GM23248 (cell line): ENCODE data around the gene RIBC2. TPM values are rescaled to one million over a fixed set of nuclear protein-coding genes. Genes with fewer than 3 reads are reported as not detected.

Source experiments
- DNase-seq: peaks from one replicate; pipeline ENCODE4 v3.0.0-alpha.2; 2015
- H2AFZ ChIP-seq: fragments of 200-600 bp; sonication (generic); 2 replicates; pipeline ENCODE4 v1.6.1; 2016; ENCODE audit warnings: antibody characterized with exemption
- H3F3A ChIP-seq: fragments of 200-600 bp; sonication (generic); 2 replicates; pipeline ENCODE4 v1.6.1; 2016; ENCODE audit warnings: mild to moderate bottlenecking, antibody characterized with exemption, mixed run types; ENCODE audit not compliant: insufficient read depth
- H3K27ac ChIP-seq: fragments of 200-600 bp; sonication (generic); 2 replicates; pipeline ENCODE4 v1.5.1; 2016; ENCODE audit warnings: mild to moderate bottlenecking
- H3K27me3 ChIP-seq: fragments of 200-600 bp; sonication (generic); replicated peaks from 2 replicates; pipeline ENCODE4 v1.6.1; 2016; ENCODE audit warnings: mild to moderate bottlenecking; ENCODE audit not compliant: insufficient read depth
- H3K36me3 ChIP-seq: fragments of 200-600 bp; sonication (generic); 2 replicates; pipeline ENCODE4 v1.6.1; 2016; ENCODE audit warnings: low read depth, mild to moderate bottlenecking
- H3K4me1 ChIP-seq: fragments of 200-600 bp; sonication (generic); 2 replicates; pipeline ENCODE4 v1.6.1; 2016; ENCODE audit warnings: mild to moderate bottlenecking; ENCODE audit not compliant: insufficient read depth
- H3K4me2 ChIP-seq: fragments of 200-600 bp; sonication (generic); one replicate; pipeline ENCODE4 v1.6.1; 2016; ENCODE audit warnings: mild to moderate bottlenecking; ENCODE audit not compliant: unreplicated experiment
- H3K4me3 ChIP-seq: fragments of 200-600 bp; sonication (generic); 2 replicates; pipeline ENCODE4 v1.5.1; 2016; ENCODE audit warnings: mild to moderate bottlenecking
- H3K79me2 ChIP-seq: fragments of 200-600 bp; sonication (generic); 2 replicates; pipeline ENCODE4 v1.6.1; 2016; ENCODE audit warnings: mild to moderate bottlenecking; ENCODE audit not compliant: insufficient read depth
- H3K9ac ChIP-seq: fragments of 200-600 bp; sonication (generic); 2 replicates; pipeline ENCODE4 v1.6.1; 2016; ENCODE audit warnings: mild to moderate bottlenecking
- H3K9me2 ChIP-seq: fragments of 200-600 bp; sonication (generic); 2 replicates; pipeline ENCODE4 v1.6.1; 2016; ENCODE audit warnings: mixed run types, mild to moderate bottlenecking, moderate library complexity; ENCODE audit not compliant: insufficient read depth
- H3K9me3 ChIP-seq: fragments of 200-600 bp; sonication (generic); one replicate; pipeline ENCODE4 v1.6.1; 2017; ENCODE audit warnings: low read depth
- H4K20me1 ChIP-seq: fragments of 200-600 bp; sonication (generic); 2 replicates; pipeline ENCODE4 v1.6.0; 2016; ENCODE audit not compliant: insufficient read depth
- EZH2 ChIP-seq: fragments of 200-600 bp; sonication (generic); IDR thresholded peaks from 2 replicates; pipeline ENCODE4 v1.6.1; 2018; ENCODE audit warnings: antibody characterized with exemption, mild to moderate bottlenecking; ENCODE audit not compliant: insufficient read depth, poor library complexity, severe bottlenecking
- EZH2phosphoT487 ChIP-seq: fragments of 200-600 bp; sonication (generic); IDR thresholded peaks from 2 replicates; pipeline ENCODE4 v1.6.1; 2018; ENCODE audit warnings: antibody characterized with exemption, moderate library complexity, mild to moderate bottlenecking, low read depth; ENCODE audit not compliant: insufficient read depth
- WGBS, 2 experiments: methylation state at CpG; one replicate each; pipeline ENCODE4 v1.1.6; 2015 to 2017; ENCODE audit warnings: low lambda C conversion rate in 2 of 2, low coverage in 1 of 2; ENCODE audit errors: missing lambda C conversion rate in 2 of 2; 5-methylcytosine and 5-hydroxymethylcytosine counted together
- in situ Hi-C: fragments of 300-500 bp; cut with MboI; formaldehyde crosslinking; loops from 2 replicates; pipeline ENCODE4 v1.15.0; 2020
- polyA plus RNA-seq: library from polyadenylated mRNA; unstranded; fragments of >200 nt; fragmentation: Nextera tagmentation; extraction: Ambion mirVana; gene quantifications from 2 replicates; pipeline ENCODE4 v1.2.1, GENCODE V29; 2016
- total RNA-seq: library from RNA; depleted of rRNA; stranded (reverse); fragments of >200 nt; shearing (Covaris generic); gene quantifications from 2 replicates; pipeline ENCODE4 v1.2.3, GENCODE V29; 2014

Gene RIBC2
- total and polyA plus RNA-seq, 2 experiments from 2014 or later: 0.32 to 1.3 TPM

DNA sequence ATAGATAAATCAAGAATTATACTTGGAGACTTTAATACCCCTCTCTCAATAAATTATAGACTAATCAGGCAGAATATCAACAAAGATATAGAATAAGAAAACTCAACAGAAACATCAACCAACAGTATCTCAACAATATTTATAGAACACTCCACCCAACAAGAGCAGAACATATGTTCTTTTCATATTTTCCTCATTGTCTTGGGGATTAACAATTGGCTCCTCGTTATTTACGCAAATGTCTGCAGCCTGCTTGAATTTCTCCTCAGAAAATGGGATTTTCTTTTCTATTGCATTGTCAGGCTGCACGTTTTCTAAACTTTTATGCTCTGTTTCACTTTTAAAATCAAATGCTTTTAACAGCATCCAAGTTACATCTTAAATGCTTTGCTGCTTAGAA is 52.1 kb downstream of the RIBC2 start:
- Histone ChIP-seq H3K36me3 (no peaks in the 10 kb centered on the region), H3F3A (peaks cover 20% of the 10 kb centered on the region), H3K79me2 (no peaks in the 10 kb centered on the region), H3K9me3 (no peaks in the 10 kb centered on the region), H3K9ac (no peak overlapping the region), H3K4me1 (peaks cover 19% of the 10 kb centered on the region), H4K20me1 (no peaks in the 10 kb centered on the region), H3K4me2 (no peak overlapping the region), H2AFZ (no peak overlapping the region), H3K27me3 (no peaks in the 10 kb centered on the region), H3K9me2 (no peaks in the 10 kb centered on the region), H3K4me3 (no peak overlapping the region), H3K27ac (no peak overlapping the region)
- no peak for DNase-seq
- no peak for TF ChIP-seq EZH2phosphoT487
- no peak for TF ChIP-seq EZH2
- 44 to 49% methylated on average over 3 of the region's 3 CpGs for WGBS, 2 experiments
- in situ Hi-C loops: no loop called here

DNA sequence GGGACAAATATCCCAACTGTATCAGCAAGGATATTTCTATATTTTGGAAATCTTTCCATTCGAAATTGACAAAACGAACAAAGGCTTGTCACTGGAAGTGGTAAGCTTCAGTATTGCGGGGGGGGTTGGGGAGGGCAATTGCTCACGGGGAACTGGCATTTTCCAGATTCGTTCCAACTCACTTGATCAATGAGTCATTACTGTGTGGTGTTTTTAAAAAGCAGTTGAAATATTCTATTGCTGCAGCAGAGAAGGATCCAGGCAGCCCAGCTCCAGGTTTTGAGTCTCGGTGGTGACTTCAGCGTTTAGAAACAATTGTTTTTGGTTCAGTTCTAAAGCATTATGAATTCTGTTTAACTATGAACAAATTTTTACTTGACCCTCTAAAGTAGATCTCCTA is 55.4 kb downstream of the RIBC2 start:
- H3K27me3 ChIP-seq: no peaks in the 10 kb centered on the region
- peak overlapping the region; percentile 79 for H2AFZ ChIP-seq
- no peaks in the 10 kb centered on the region for H3K79me2 ChIP-seq
- peaks cover 22% of the 10 kb centered on the region for H3K4me1 ChIP-seq
- H3F3A ChIP-seq: peaks cover 29% of the 10 kb centered on the region
- H4K20me1 ChIP-seq: no peaks in the 10 kb centered on the region
- in situ Hi-C loops: no loop called here
- H3K9me2 ChIP-seq: no peaks in the 10 kb centered on the region
- H3K4me3 ChIP-seq: peak overlapping the region; percentile 56
- H3K27ac ChIP-seq: peak overlapping the region; percentile 80
- no peaks in the 10 kb centered on the region for H3K9me3 ChIP-seq
- H3K36me3 ChIP-seq: no peaks in the 10 kb centered on the region
- WGBS, 2 experiments: 3 to 8% methylated on average over 6 to 7 of the region's 7 CpGs
- TF ChIP-seq EZH2 (no peak), EZH2phosphoT487 (no peak)
- peak overlapping the region; percentile 66 for H3K9ac ChIP-seq
- DNase-seq: peak; percentile 89
- peak overlapping the region; percentile 91 for H3K4me2 ChIP-seq

- H2AFZ ChIP-seq: peak overlapping the region; percentile 79
Observed at GRCh38 chr22:45469281-45470073, 56.0 kb downstream of the RIBC2 start.

GRCh38 chr22:45470871-45471270 is 57.4 kb downstream of the RIBC2 start:
- WGBS, 2 experiments: 86 to 88% methylated on average over 11 of the region's 11 CpGs
- H3K4me1 ChIP-seq: peaks cover 22% of the 10 kb centered on the region

More at GRCh38 chr22:45469281-45470073, 56.0 kb downstream of the RIBC2 start:
- no peaks in the 10 kb centered on the region for H4K20me1 ChIP-seq
- peak; percentile 49 for DNase-seq
- in situ Hi-C loops: no loop called here
- no peaks in the 10 kb centered on the region for H3K27me3 ChIP-seq
- peak overlapping the region; percentile 66 for H3K9ac ChIP-seq
- H3K4me2 ChIP-seq: peak overlapping the region; percentile 91
- H3K9me2 ChIP-seq: no peaks in the 10 kb centered on the region
- H3K4me3 ChIP-seq: peak overlapping the region; percentile 56
- no peaks in the 10 kb centered on the region for H3K9me3 ChIP-seq
- WGBS, 2 experiments: 2 to 3% methylated on average over 8 of the region's 8 CpGs
- H3F3A ChIP-seq: peaks cover 29% of the 10 kb centered on the region
- no peak for TF ChIP-seq EZH2phosphoT487
- no peak for TF ChIP-seq EZH2
- H3K36me3 ChIP-seq: no peaks in the 10 kb centered on the region
- H3K4me1 ChIP-seq: peaks cover 22% of the 10 kb centered on the region
- no peaks in the 10 kb centered on the region for H3K79me2 ChIP-seq
- H3K27ac ChIP-seq: peak overlapping the region; percentile 80

More at GRCh38 chr22:45470871-45471270, 57.4 kb downstream of the RIBC2 start:
- in situ Hi-C loops: no loop called here
- no peaks in the 10 kb centered on the region for H3K9me2 ChIP-seq
- DNase-seq: no peak
- no peaks in the 10 kb centered on the region for H3K9me3 ChIP-seq
- H2AFZ ChIP-seq: no peak overlapping the region
- peaks cover 29% of the 10 kb centered on the region for H3F3A ChIP-seq
- H3K27me3 ChIP-seq: no peaks in the 10 kb centered on the region
- H3K4me3 ChIP-seq: no peak overlapping the region
- no peak overlapping the region for H3K27ac ChIP-seq
- H3K36me3 ChIP-seq: no peaks in the 10 kb centered on the region
- no peak overlapping the region for H3K9ac ChIP-seq
- H3K79me2 ChIP-seq: no peaks in the 10 kb centered on the region
- TF ChIP-seq EZH2 (no peak), EZH2phosphoT487 (no peak)
- H3K4me2 ChIP-seq: no peak overlapping the region
- no peaks in the 10 kb centered on the region for H4K20me1 ChIP-seq
